ENCODE data around the gene AOC2. TPM values are rescaled to one million over a fixed set of nuclear protein-coding genes. Genes with fewer than 3 reads are reported as not detected.

Gene AOC2
- total and polyA plus RNA-seq, 7 donors = 1.2 to 2.1 (median 1.4) TPM; not detected in 2

DNA sequence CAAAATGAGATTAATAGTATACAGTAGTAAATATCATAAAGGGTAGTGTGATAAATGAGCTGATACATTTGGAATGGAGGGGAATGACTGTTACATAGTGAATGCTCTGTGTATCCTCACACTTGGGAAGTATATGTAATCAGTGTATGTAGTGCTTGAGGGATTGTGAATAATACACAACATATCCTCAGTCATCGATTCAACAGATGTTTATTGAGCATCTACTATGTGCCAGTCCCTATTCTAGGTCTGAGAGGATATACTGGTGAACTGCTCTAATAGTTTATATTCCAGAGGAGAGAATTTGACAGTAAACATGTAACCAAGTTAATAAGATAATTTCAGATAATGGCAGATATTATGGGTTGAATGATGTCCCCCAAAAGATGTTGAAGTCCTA is 16.9 kb upstream of the AOC2 start:
- peaks cover 0 to 1% (median 0%) of the 10 kb centered on the region in 4 donors for H3K36me3 ChIP-seq
- H3K4me1 ChIP-seq = peaks cover 0 to 21% (median 18%) of the 10 kb centered on the region in 4 donors
- no peaks in the 10 kb centered on the region for H3K9me3 ChIP-seq
- no peak for DNase-seq
- intact Hi-C loops (cut with DNase I) = loop anchor here (10.0 kb wide), 1 partner anchor 253 kb away; the partner anchor contains the start of gene PSMC3IP
- no peak overlapping the region for H3K27ac ChIP-seq
- TF ChIP-seq EP300 (IDR thresholded peaks at IDR 0.05) = no peak
- no peak for TF ChIP-seq POLR2A (IDR thresholded peaks at IDR 0.05)
- TF ChIP-seq, protein P1, sequence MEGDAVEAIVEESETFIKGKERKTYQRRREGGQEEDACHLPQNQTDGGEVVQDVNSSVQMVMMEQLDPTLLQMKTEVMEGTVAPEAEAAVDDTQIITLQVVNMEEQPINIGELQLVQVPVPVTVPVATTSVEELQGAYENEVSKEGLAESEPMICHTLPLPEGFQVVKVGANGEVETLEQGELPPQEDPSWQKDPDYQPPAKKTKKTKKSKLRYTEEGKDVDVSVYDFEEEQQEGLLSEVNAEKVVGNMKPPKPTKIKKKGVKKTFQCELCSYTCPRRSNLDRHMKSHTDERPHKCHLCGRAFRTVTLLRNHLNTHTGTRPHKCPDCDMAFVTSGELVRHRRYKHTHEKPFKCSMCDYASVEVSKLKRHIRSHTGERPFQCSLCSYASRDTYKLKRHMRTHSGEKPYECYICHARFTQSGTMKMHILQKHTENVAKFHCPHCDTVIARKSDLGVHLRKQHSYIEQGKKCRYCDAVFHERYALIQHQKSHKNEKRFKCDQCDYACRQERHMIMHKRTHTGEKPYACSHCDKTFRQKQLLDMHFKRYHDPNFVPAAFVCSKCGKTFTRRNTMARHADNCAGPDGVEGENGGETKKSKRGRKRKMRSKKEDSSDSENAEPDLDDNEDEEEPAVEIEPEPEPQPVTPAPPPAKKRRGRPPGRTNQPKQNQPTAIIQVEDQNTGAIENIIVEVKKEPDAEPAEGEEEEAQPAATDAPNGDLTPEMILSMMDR (IDR thresholded peaks at IDR 0.05) = no peak
- no peak for TF ChIP-seq POLR2AphosphoS5 (IDR thresholded peaks at IDR 0.05)
- H3K27me3 ChIP-seq = no peaks in the 10 kb centered on the region
- no peak overlapping the region for H3K4me3 ChIP-seq
- WGBS, 2 donors = 90 to 98% methylated on average over 1 of the region's 1 CpG

DNA sequence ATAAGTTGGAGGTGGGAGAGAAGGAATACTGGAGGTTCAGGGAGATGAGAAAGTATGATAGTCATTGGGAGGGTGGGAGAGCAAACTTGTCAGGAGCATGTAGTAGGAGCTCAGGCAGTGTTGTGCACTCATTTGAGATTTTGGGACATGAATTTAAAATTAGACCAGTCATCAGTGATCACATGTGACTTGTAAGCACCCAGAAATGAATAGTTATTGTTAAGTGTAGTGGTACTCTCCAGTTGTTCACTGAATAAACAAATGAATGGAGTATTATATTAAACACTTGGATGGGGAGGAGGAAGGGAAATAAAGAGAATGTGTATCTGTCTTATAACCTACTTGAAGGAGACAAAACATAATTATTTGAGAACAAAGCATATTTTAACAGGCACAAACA is 13.4 kb upstream of the AOC2 start:
- Histone ChIP-seq H3K36me3 (peaks cover 0 to 13% (median 4%) of the 10 kb centered on the region in 4 donors), H3K4me1 (peaks cover 0 to 26% (median 16%) of the 10 kb centered on the region in 4 donors), H3K4me3 (no peak overlapping the region), H3K27ac (no peak overlapping the region), H3K9me3 (no peaks in the 10 kb centered on the region), H3K27me3 (no peaks in the 10 kb centered on the region)
- TF ChIP-seq POLR2A (IDR thresholded peaks at IDR 0.05) (no peak), POLR2AphosphoS5 (IDR thresholded peaks at IDR 0.05) (no peak), EP300 (IDR thresholded peaks at IDR 0.05) (no peak)
- TF ChIP-seq, protein P1 (IDR thresholded peaks at IDR 0.05) = no peak
- intact Hi-C loops (cut with DNase I) = no loop called here
- no peak for DNase-seq

DNA sequence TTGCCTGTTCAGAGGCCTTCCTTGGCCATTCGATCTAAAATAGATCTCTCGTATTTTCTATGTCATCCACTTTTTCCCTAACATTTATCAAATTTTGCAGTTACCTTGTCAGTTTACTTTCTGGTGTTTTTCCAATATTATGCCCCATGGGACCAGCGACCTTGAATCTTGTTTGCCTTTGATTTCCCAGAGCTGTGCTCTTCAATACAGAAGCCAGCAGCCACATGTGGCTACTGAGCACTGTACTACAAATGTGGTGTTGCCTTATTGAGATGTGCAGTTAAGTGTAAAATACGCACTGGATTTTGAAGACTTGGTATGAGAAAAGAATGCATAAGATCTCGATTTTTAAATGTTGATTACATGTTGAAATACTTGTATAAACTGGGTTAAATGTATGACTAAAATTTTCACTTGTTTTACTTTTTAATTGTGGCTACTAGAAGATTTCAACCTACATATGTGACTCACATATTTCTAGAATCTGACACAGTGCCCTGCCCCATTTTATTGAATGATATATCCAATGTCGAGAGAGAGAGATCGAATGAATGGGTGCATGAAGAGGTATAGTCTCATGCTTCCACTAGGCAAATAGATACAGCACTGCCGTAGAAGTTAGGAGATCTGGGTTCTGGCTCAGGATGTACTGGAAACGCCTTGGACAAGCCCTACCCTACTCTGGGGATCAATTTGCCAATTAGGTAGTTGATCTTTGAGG is 12.0 kb upstream of the AOC2 start:
- H3K27ac ChIP-seq = peak overlapping the region; percentile 83 to 94 (median 86)
- no peak for DNase-seq
- 41 to 53% methylated on average over 9 of the region's 9 CpGs for WGBS, 2 donors

DNA sequence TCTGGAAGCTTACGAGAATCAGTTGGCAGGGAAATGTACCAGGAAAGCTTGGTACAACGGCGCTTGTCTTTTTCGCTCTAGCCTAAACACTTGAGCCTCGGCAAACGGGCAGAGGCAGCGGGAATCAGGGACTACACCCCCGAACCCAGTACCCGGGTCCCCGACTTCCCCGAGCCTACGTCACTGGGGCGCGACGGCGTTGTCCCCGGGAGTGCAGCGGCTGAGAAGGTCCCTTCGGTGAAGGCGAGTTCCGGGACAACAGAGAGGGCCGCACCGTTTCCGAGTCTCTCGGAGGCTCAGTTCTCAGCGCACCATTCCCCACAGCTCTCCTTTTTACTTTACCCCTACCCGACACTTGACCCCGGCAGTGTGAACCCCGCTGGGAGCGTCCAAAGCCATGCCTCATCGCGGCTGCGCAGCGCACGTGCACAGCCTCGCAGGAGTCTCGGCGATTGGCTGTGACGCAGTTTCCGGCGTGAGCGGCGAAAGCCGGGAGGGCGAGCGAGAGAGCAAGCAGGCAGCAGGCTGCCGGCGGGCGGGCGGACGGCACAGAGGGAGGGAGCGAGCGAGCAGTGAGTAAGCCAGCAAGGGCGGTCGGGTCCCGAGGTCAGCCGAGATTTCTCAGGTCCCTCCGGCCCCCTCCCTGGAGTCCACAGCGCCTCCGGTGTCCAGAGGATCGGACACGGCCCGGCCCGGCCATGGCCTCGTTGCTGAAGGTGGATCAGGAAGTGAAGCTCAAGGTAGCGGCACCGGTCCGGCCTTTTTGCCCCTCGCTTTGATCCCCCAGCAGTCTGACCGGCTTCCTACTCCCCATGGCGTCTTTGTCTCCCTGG is 11.2 kb upstream of the AOC2 start, which contains the start of gene PSME3:
Gene PSME3, plus strand, starts transcription at position 464 of the 833 bp plus-strand sequence. Its CDS starts 235 bp downstream, at position 699.
- TF ChIP-seq, protein P1 (IDR thresholded peaks at IDR 0.05) = peak in 1 of 4 experiments; percentile 2
- TF ChIP-seq EP300 (IDR thresholded peaks at IDR 0.05) (no peak), POLR2A (IDR thresholded peaks at IDR 0.05) (peak; percentile 92 to 96), POLR2AphosphoS5 (IDR thresholded peaks at IDR 0.05) (peak; percentile 98 to 99 (median 99))
- peak; percentile 94 for DNase-seq

More for the DNA sequence above, 12.0 kb upstream of the AOC2 start:
- H3K9me3 ChIP-seq = no peaks in the 10 kb centered on the region
- H3K4me1 ChIP-seq = peaks cover 0 to 26% (median 16%) of the 10 kb centered on the region in 4 donors
- intact Hi-C loops (cut with DNase I) = no loop called here
- peaks cover 12 to 27% (median 13%) of the 10 kb centered on the region in 4 donors for H3K36me3 ChIP-seq
- H3K27me3 ChIP-seq = no peaks in the 10 kb centered on the region
- TF ChIP-seq EP300 (IDR thresholded peaks at IDR 0.05) = no peak
- TF ChIP-seq POLR2A (IDR thresholded peaks at IDR 0.05) = no peak
- no peak for TF ChIP-seq POLR2AphosphoS5 (IDR thresholded peaks at IDR 0.05)
- TF ChIP-seq, protein P1 (IDR thresholded peaks at IDR 0.05) = peak in 1 of 4 experiments; percentile 4
- H3K4me3 ChIP-seq = peak overlapping the region; percentile 67 to 88 (median 84)

More for the DNA sequence above, 11.2 kb upstream of the AOC2 start, which contains the start of gene PSME3:
- Histone ChIP-seq H3K27me3 (no peaks in the 10 kb centered on the region), H3K4me1 (peaks cover 0 to 26% (median 16%) of the 10 kb centered on the region in 4 donors), H3K9me3 (no peaks in the 10 kb centered on the region), H3K36me3 (peaks cover 20 to 34% (median 21%) of the 10 kb centered on the region in 4 donors), H3K4me3 (peak within 1 kb of the TSS; percentile 67 to 88 (median 84)), H3K27ac (peak within 1 kb of the TSS; percentile 83 to 94 (median 86))
- intact Hi-C loops (cut with DNase I) = no loop called here
- WGBS, 2 donors = 0% methylated on average over 71 of the region's 71 CpGs
